ENCODE measurements around the gene ENO2.

- TF ChIP-seq CTCF (IDR thresholded peaks at IDR 0.05) (no peak), POLR2A (IDR thresholded peaks at IDR 0.05) (no peak), EP300 (IDR thresholded peaks at IDR 0.05) (no peak)
Observed at GRCh38 chr12:6948873-6949594, 34.7 kb downstream of the ENO2 start.
